Measurements from ENCODE around the gene PKM. TPM values are rescaled to one million over a fixed set of nuclear protein-coding genes. Genes with fewer than 3 reads are reported as not detected.
"Not testable (repeated sequence)": the region's sequence is repeated elsewhere in the genome, so short reads cannot be mapped to it uniquely, and the experiment has no call there.

PKM gene
- total RNA-seq, 6 donors from 2014 or later, result 278 to 569 (median 393) TPM

GRCh38 chr15:72173401-72173800, 57.6 kb downstream of the PKM start:
- Histone ChIP-seq H3K4me3 (no peak overlapping the region), H3K36me3 (no peaks in the 10 kb centered on the region), H3K4me1 (peaks cover 4 to 22% (median 14%) of the 10 kb centered on the region in 4 donors), H3K27ac (no peak overlapping the region), H3K27me3 (no peaks in the 10 kb centered on the region), H3K9me3 (no peaks in the 10 kb centered on the region)
- TF ChIP-seq, protein P1, sequence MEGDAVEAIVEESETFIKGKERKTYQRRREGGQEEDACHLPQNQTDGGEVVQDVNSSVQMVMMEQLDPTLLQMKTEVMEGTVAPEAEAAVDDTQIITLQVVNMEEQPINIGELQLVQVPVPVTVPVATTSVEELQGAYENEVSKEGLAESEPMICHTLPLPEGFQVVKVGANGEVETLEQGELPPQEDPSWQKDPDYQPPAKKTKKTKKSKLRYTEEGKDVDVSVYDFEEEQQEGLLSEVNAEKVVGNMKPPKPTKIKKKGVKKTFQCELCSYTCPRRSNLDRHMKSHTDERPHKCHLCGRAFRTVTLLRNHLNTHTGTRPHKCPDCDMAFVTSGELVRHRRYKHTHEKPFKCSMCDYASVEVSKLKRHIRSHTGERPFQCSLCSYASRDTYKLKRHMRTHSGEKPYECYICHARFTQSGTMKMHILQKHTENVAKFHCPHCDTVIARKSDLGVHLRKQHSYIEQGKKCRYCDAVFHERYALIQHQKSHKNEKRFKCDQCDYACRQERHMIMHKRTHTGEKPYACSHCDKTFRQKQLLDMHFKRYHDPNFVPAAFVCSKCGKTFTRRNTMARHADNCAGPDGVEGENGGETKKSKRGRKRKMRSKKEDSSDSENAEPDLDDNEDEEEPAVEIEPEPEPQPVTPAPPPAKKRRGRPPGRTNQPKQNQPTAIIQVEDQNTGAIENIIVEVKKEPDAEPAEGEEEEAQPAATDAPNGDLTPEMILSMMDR (IDR thresholded peaks at IDR 0.05), result no peak
- TF ChIP-seq EP300 (IDR thresholded peaks at IDR 0.05), result no peak
- TF ChIP-seq POLR2A (IDR thresholded peaks at IDR 0.05), result no peak
- TF ChIP-seq POLR2AphosphoS5 (IDR thresholded peaks at IDR 0.05), result no peak
- 89 to 94% methylated on average over 6 of the region's 6 CpGs for WGBS, 2 donors
- ATAC-seq (ENCODE audit: low FRiP score in 2 of 2) (no peak), DNase-seq (no peak)

GRCh38 chr15:72172796-72173195, 58.2 kb downstream of the PKM start:
- peaks cover 9 to 22% (median 18%) of the 10 kb centered on the region in 4 donors for H3K4me1 ChIP-seq
- no peak for DNase-seq
- TF ChIP-seq POLR2A (IDR thresholded peaks at IDR 0.05), result no peak
- no peak for TF ChIP-seq POLR2AphosphoS5 (IDR thresholded peaks at IDR 0.05)
- TF ChIP-seq, protein P1 (IDR thresholded peaks at IDR 0.05), result no peak
- TF ChIP-seq EP300 (IDR thresholded peaks at IDR 0.05), result no peak

GRCh38 chr15:72171978-72172377, 59.0 kb downstream of the PKM start:
- not testable (repeated sequence) for ATAC-seq (ENCODE audit: low FRiP score in 2 of 2); H3K36me3 ChIP-seq; H3K4me3 ChIP-seq; H3K27me3 ChIP-seq; DNase-seq; H3K9me3 ChIP-seq; H3K27ac ChIP-seq
- peaks cover 9 to 20% (median 15%) of the 10 kb centered on the region in 4 donors for H3K4me1 ChIP-seq
- 80 to 85% methylated on average over 10 of the region's 10 CpGs for WGBS, 2 donors

More at GRCh38 chr15:72172796-72173195, 58.2 kb downstream of the PKM start:
- Histone ChIP-seq H3K27me3 (no peaks in the 10 kb centered on the region), H3K9me3 (no peaks in the 10 kb centered on the region), H3K4me3 (no peak overlapping the region), H3K27ac (no peak overlapping the region), H3K36me3 (no peaks in the 10 kb centered on the region)
- WGBS, 2 donors, result 90% methylated on average over 5 of the region's 5 CpGs
- ATAC-seq (ENCODE audit: low FRiP score in 2 of 2), result no peak

GRCh38 chr15:72170691-72171090, 60.3 kb downstream of the PKM start:
- ATAC-seq (ENCODE audit: low FRiP score in 2 of 2) (no peak), DNase-seq (no peak)
- H3K36me3 ChIP-seq, result no peaks in the 10 kb centered on the region
- WGBS, 2 donors, result 98 to 99% methylated on average over 7 of the region's 7 CpGs
- no peaks in the 10 kb centered on the region for H3K9me3 ChIP-seq
- H3K4me3 ChIP-seq, result no peak overlapping the region
- peaks cover 9 to 20% (median 14%) of the 10 kb centered on the region in 4 donors for H3K4me1 ChIP-seq
- H3K27ac ChIP-seq, result no peak overlapping the region
- H3K27me3 ChIP-seq, result no peaks in the 10 kb centered on the region
- no peak for TF ChIP-seq EP300 (IDR thresholded peaks at IDR 0.05)
- TF ChIP-seq POLR2A (IDR thresholded peaks at IDR 0.05), result no peak
- TF ChIP-seq, protein P1 (IDR thresholded peaks at IDR 0.05), result no peak
- TF ChIP-seq POLR2AphosphoS5 (IDR thresholded peaks at IDR 0.05), result no peak

GRCh38 chr15:72169921-72170611, 60.9 kb downstream of the PKM start:
- Histone ChIP-seq H3K4me3 (no peak overlapping the region), H3K27ac (no peak overlapping the region), H3K36me3 (no peaks in the 10 kb centered on the region), H3K9me3 (no peaks in the 10 kb centered on the region), H3K4me1 (peaks cover 9 to 20% (median 14%) of the 10 kb centered on the region in 4 donors), H3K27me3 (no peaks in the 10 kb centered on the region)
- DNase-seq (no peak), ATAC-seq (ENCODE audit: low FRiP score in 2 of 2) (no peak)
- TF ChIP-seq POLR2AphosphoS5 (IDR thresholded peaks at IDR 0.05), result no peak
- no peak for TF ChIP-seq POLR2A (IDR thresholded peaks at IDR 0.05)
- 77 to 96% methylated on average over 9 to 16 of the region's 16 CpGs for WGBS, 2 donors

Data from upper lobe of left lung (tissue), 6 donors.